RCC 7860 (cell line): ENCODE results near the gene GCLC.
"Not testable (repeated sequence)": the region's sequence is repeated elsewhere in the genome, so short reads cannot be mapped to it uniquely, and the experiment has no call there.

Experiments
- DNase-seq: peaks from one replicate; pipeline ENCODE4 v3.0.0-alpha.2; 2015; ENCODE audit warnings: low spot score
- FAIRE-seq: peaks from 2 replicates; lab custom pipeline; 2012; peaks lifted over from hg19 to GRCh38; lab: Jason Lieb, UNC

Gene GCLC

GRCh38 chr6:53564401-53565065, 19.6 kb upstream of the GCLC start:
- FAIRE-seq (no peak), DNase-seq (no peak)

GRCh38 chr6:53556986-53557715, 12.2 kb upstream of the GCLC start:
- DNase-seq (no peak), FAIRE-seq (no peak)

- not testable (repeated sequence) for DNase-seq, FAIRE-seq
Measured at GRCh38 chr6:53553600-53553999, 8.7 kb upstream of the GCLC start.

GRCh38 chr6:53551681-53552080, 6.8 kb upstream of the GCLC start:
- DNase-seq, FAIRE-seq: not testable (repeated sequence)

GRCh38 chr6:53547811-53548496, 3.1 kb upstream of the GCLC start:
- FAIRE-seq, result no peak

GRCh38 chr6:53547166-53547810, 2.4 kb upstream of the GCLC start:
- FAIRE-seq (no peak), DNase-seq (no peak)

More at GRCh38 chr6:53547811-53548496, 3.1 kb upstream of the GCLC start:
- DNase-seq, result peak; percentile 89

GRCh38 chr6:53546281-53546680, 1.4 kb upstream of the GCLC start:
- DNase-seq (no peak), FAIRE-seq (no peak)

GRCh38 chr6:53544217-53544469, 758 bp downstream of the GCLC start:
- FAIRE-seq (no peak), DNase-seq (no peak)

- DNase-seq (no peak), FAIRE-seq (no peak)
Measured at GRCh38 chr6:53543359-53544216, 1.3 kb downstream of the GCLC start.

GRCh38 chr6:53541900-53542299, 3.0 kb downstream of the GCLC start:
- FAIRE-seq (no peak), DNase-seq (no peak)

GRCh38 chr6:53540129-53540692, 4.7 kb downstream of the GCLC start:
- FAIRE-seq, result no peak
- DNase-seq, result no peak

GRCh38 chr6:53539561-53539960, 5.3 kb downstream of the GCLC start:
- FAIRE-seq (no peak), DNase-seq (no peak)

GRCh38 chr6:53536561-53536960, 8.3 kb downstream of the GCLC start:
- DNase-seq, result no peak
- FAIRE-seq, result no peak

- DNase-seq, result no peak
- no peak for FAIRE-seq
Measured at GRCh38 chr6:53532942-53533341, 12.0 kb downstream of the GCLC start.

- DNase-seq (no peak), FAIRE-seq (no peak)
Measured at GRCh38 chr6:53532061-53532797, 12.7 kb downstream of the GCLC start.

GRCh38 chr6:53530780-53531386, 14.0 kb downstream of the GCLC start:
- DNase-seq (no peak), FAIRE-seq (no peak)

GRCh38 chr6:53530346-53530745, 14.6 kb downstream of the GCLC start:
- FAIRE-seq, result no peak
- DNase-seq, result no peak

- DNase-seq (no peak), FAIRE-seq (no peak)
Measured at GRCh38 chr6:53529324-53530036, 15.4 kb downstream of the GCLC start.

GRCh38 chr6:53528107-53528506, 16.8 kb downstream of the GCLC start:
- DNase-seq, result no peak
- no peak for FAIRE-seq
